Measurements from ENCODE around the gene SIRPB2. TPM values are rescaled to one million over a fixed set of nuclear protein-coding genes. Genes with fewer than 3 reads are reported as not detected.

SIRPB2 gene
- total RNA-seq, 2 experiments from 2014 or later, result not detected

GRCh38 chr20:1478566-1478965 is 12.7 kb downstream of the SIRPB2 start:
- Mint-ChIP-seq H3K27me3 (peaks cover 13% of the 10 kb centered on the region), H3K27ac (no peak overlapping the region), H3K9me3 (no peaks in the 10 kb centered on the region), H3K4me1 (ENCODE audit: low read depth) (no peaks in the 10 kb centered on the region), H3K36me3 (no peaks in the 10 kb centered on the region), H3K4me3 (no peak overlapping the region)
- CTCF ChIA-PET, result interaction anchor here (1.9 kb wide), 1 partner anchor 12 kb away, joined by 4 read pairs; the partner anchor contains the start of gene NSFL1C
- POLR2A ChIA-PET, result no interaction called here
- intact Hi-C loops (cut with micrococcal nuclease), result no loop called here
- DNase-seq, result no peak

GRCh38 chr20:1477896-1478490 is 13.2 kb downstream of the SIRPB2 start:
- no peaks in the 10 kb centered on the region for H3K9me3 Mint-ChIP-seq
- no peak for DNase-seq
- no peaks in the 10 kb centered on the region for H3K4me1 Mint-ChIP-seq (ENCODE audit: low read depth)
- no peak overlapping the region for H3K4me3 Mint-ChIP-seq
- CTCF ChIA-PET, result interaction anchor here (1.9 kb wide), 1 partner anchor 11 kb away, joined by 4 read pairs; the partner anchor contains the start of gene NSFL1C
- H3K36me3 Mint-ChIP-seq, result no peaks in the 10 kb centered on the region
- no peak overlapping the region for H3K27ac Mint-ChIP-seq
- intact Hi-C loops (cut with micrococcal nuclease), result no loop called here
- POLR2A ChIA-PET, result no interaction called here
- peaks cover 13% of the 10 kb centered on the region for H3K27me3 Mint-ChIP-seq

GRCh38 chr20:1474817-1475603 is 16.2 kb downstream of the SIRPB2 start:
- H3K9me3 Mint-ChIP-seq, result no peaks in the 10 kb centered on the region
- no peak for DNase-seq
- POLR2A ChIA-PET, result no interaction called here
- H3K4me1 Mint-ChIP-seq (ENCODE audit: low read depth), result no peaks in the 10 kb centered on the region
- peaks cover 8% of the 10 kb centered on the region for H3K27me3 Mint-ChIP-seq
- no peak overlapping the region for H3K27ac Mint-ChIP-seq
- intact Hi-C loops (cut with micrococcal nuclease), result no loop called here
- H3K4me3 Mint-ChIP-seq, result no peak overlapping the region
- no peaks in the 10 kb centered on the region for H3K36me3 Mint-ChIP-seq
- CTCF ChIA-PET, result interaction anchor here (1.3 to 2.0 kb wide), 2 partner anchors 29 to 260 kb away, joined by 4 read pairs; no protein-coding TSS in a partner anchor

- Mint-ChIP-seq H3K9me3 (no peaks in the 10 kb centered on the region), H3K27ac (no peak overlapping the region), H3K4me3 (no peak overlapping the region), H3K4me1 (ENCODE audit: low read depth) (no peaks in the 10 kb centered on the region), H3K36me3 (no peaks in the 10 kb centered on the region), H3K27me3 (peaks cover 5% of the 10 kb centered on the region)
- intact Hi-C loops (cut with micrococcal nuclease), result no loop called here
- ChIA-PET POLR2A (no interaction called here), CTCF (interaction anchor here (1.4 to 2.0 kb wide), 2 partner anchors 30 to 303 kb away, joined by 4 to 6 read pairs; no protein-coding TSS in a partner anchor)
- no peak for DNase-seq
These were observed 16.9 kb downstream of the SIRPB2 start for GRCh38 chr20:1474325-1474724.

- H3K4me1 Mint-ChIP-seq (ENCODE audit: low read depth), result no peaks in the 10 kb centered on the region
- intact Hi-C loops (cut with micrococcal nuclease), result no loop called here
- no peaks in the 10 kb centered on the region for H3K36me3 Mint-ChIP-seq
- H3K27ac Mint-ChIP-seq, result no peak overlapping the region
- H3K9me3 Mint-ChIP-seq, result no peaks in the 10 kb centered on the region
- peaks cover 5% of the 10 kb centered on the region for H3K27me3 Mint-ChIP-seq
- ChIA-PET POLR2A (no interaction called here), CTCF (interaction anchor here (1.4 to 2.0 kb wide), 2 partner anchors 31 to 303 kb away, joined by 4 to 6 read pairs; no protein-coding TSS in a partner anchor)
- no peak for DNase-seq
- no peak overlapping the region for H3K4me3 Mint-ChIP-seq
These were observed 17.7 kb downstream of the SIRPB2 start for GRCh38 chr20:1473246-1474220.

- H3K4me3 Mint-ChIP-seq, result no peak overlapping the region
- CTCF ChIA-PET, result interaction anchor here (1.4 to 2.0 kb wide), 2 partner anchors 31 to 304 kb away, joined by 4 to 6 read pairs; no protein-coding TSS in a partner anchor
- POLR2A ChIA-PET, result no interaction called here
- DNase-seq, result no peak
- peaks cover 1% of the 10 kb centered on the region for H3K4me1 Mint-ChIP-seq (ENCODE audit: low read depth)
- no peak overlapping the region for H3K27ac Mint-ChIP-seq
- intact Hi-C loops (cut with micrococcal nuclease), result no loop called here
- H3K9me3 Mint-ChIP-seq, result no peaks in the 10 kb centered on the region
- no peaks in the 10 kb centered on the region for H3K36me3 Mint-ChIP-seq
- peaks cover 5% of the 10 kb centered on the region for H3K27me3 Mint-ChIP-seq
These were observed 18.5 kb downstream of the SIRPB2 start for GRCh38 chr20:1472556-1473245.

GRCh38 chr20:1471242-1471641 is 20.0 kb downstream of the SIRPB2 start:
- DNase-seq, result no peak
- no peak overlapping the region for H3K4me3 Mint-ChIP-seq
- POLR2A ChIA-PET, result no interaction called here
- no peaks in the 10 kb centered on the region for H3K9me3 Mint-ChIP-seq
- peaks cover 9% of the 10 kb centered on the region for H3K4me1 Mint-ChIP-seq (ENCODE audit: low read depth)
- CTCF ChIA-PET, result interaction anchor here (1.1 kb wide), 1 partner anchor 32 kb away, joined by 4 read pairs; no protein-coding TSS in a partner anchor
- intact Hi-C loops (cut with micrococcal nuclease), result no loop called here
- no peak overlapping the region for H3K27ac Mint-ChIP-seq
- H3K27me3 Mint-ChIP-seq, result peaks cover 6% of the 10 kb centered on the region
- no peaks in the 10 kb centered on the region for H3K36me3 Mint-ChIP-seq

GRCh38 chr20:1469925-1470571 is 21.2 kb downstream of the SIRPB2 start:
- DNase-seq, result peak; percentile 46
- intact Hi-C loops (cut with micrococcal nuclease), result loop anchor here (5.0 kb wide), 2 partner anchors 187 to 307 kb away; partner anchors contain the start of gene SIRPG
- Mint-ChIP-seq H3K27ac (no peak overlapping the region), H3K9me3 (no peaks in the 10 kb centered on the region), H3K4me1 (ENCODE audit: low read depth) (peaks cover 19% of the 10 kb centered on the region), H3K4me3 (no peak overlapping the region), H3K36me3 (no peaks in the 10 kb centered on the region), H3K27me3 (peaks cover 6% of the 10 kb centered on the region)
- CTCF ChIA-PET, result interaction anchor here (0.6 to 1.8 kb wide), 2 partner anchors 33 to 318 kb away, joined by 3 to 9 read pairs; no protein-coding TSS in a partner anchor
- POLR2A ChIA-PET, result no interaction called here

- POLR2A ChIA-PET, result interaction anchor here (1.1 kb wide), 1 partner anchor 129 kb away, joined by 4 read pairs; no protein-coding TSS in a partner anchor
- CTCF ChIA-PET, result interaction anchor here (0.8 to 1.8 kb wide), 4 partner anchors 21 to 308 kb away, joined by 3 to 9 read pairs (median 4); no protein-coding TSS in a partner anchor
- Mint-ChIP-seq H3K4me1 (ENCODE audit: low read depth) (peaks cover 25% of the 10 kb centered on the region), H3K4me3 (no peak overlapping the region), H3K9me3 (no peaks in the 10 kb centered on the region), H3K27ac (no peak overlapping the region), H3K36me3 (peaks cover 2% of the 10 kb centered on the region), H3K27me3 (peaks cover 6% of the 10 kb centered on the region)
- intact Hi-C loops (cut with micrococcal nuclease), result loop anchor here (5.0 kb wide), 2 partner anchors 188 to 308 kb away; partner anchors contain the start of gene SIRPG
- DNase-seq, result no peak
These were observed 21.8 kb downstream of the SIRPB2 start for GRCh38 chr20:1469306-1469905.

GRCh38 chr20:1468117-1468624 is 23.0 kb downstream of the SIRPB2 start:
- Mint-ChIP-seq H3K36me3 (peaks cover 8% of the 10 kb centered on the region), H3K4me1 (ENCODE audit: low read depth) (peaks cover 37% of the 10 kb centered on the region), H3K27me3 (peaks cover 6% of the 10 kb centered on the region), H3K9me3 (no peaks in the 10 kb centered on the region), H3K4me3 (no peak overlapping the region), H3K27ac (no peak overlapping the region)
- intact Hi-C loops (cut with micrococcal nuclease), result loop anchor here (5.0 kb wide), 2 partner anchors 189 to 309 kb away; partner anchors contain the start of gene SIRPG
- ChIA-PET POLR2A (interaction anchor here (1.5 kb wide), 1 partner anchor 76 kb away, joined by 4 read pairs; no protein-coding TSS in a partner anchor), CTCF (interaction anchor here (0.6 to 3.6 kb wide), 14 partner anchors 13 to 309 kb away, joined by 3 to 25 read pairs (median 8); partner anchors contain the start of gene SNPH)
- no peak for DNase-seq

Data from activated CD4-positive, alpha-beta memory T cell treated with anti-CD3 and anti-CD28 coated beads for 36 hours (primary cell).